NT2/D1 (cell line): ENCODE results near the gene ABI1.
"Not testable (repeated sequence)": the region's sequence is repeated elsewhere in the genome, so short reads cannot be mapped to it uniquely, and the experiment has no call there.

Experiments
- DNase-seq: peaks from one replicate; pipeline ENCODE4 v3.0.0-alpha.2; 2011; ENCODE audit warnings: low read depth, low spot score
- H3K27me3 ChIP-seq: 2 replicates; pipeline ENCODE4 v1.6.0; 2011; ENCODE audit warnings: mild to moderate bottlenecking; ENCODE audit not compliant: insufficient read length, insufficient read depth
- H3K36me3 ChIP-seq: 2 replicates; pipeline ENCODE4 v1.6.1; 2011; ENCODE audit warnings: mild to moderate bottlenecking, low read length, mixed read lengths; ENCODE audit not compliant: insufficient read depth, insufficient read length
- H3K4me1 ChIP-seq: 2 replicates; pipeline ENCODE4 v1.5.1; 2011; ENCODE audit not compliant: insufficient read depth, insufficient read length
- H3K4me3 ChIP-seq: 2 replicates; pipeline ENCODE4 v1.5.1; 2011; ENCODE audit warnings: low read depth; ENCODE audit not compliant: insufficient read length
- H3K9ac ChIP-seq: 2 replicates; pipeline ENCODE4 v1.6.0; 2011; ENCODE audit warnings: low read depth; ENCODE audit not compliant: insufficient read length
- H3K9me3 ChIP-seq: 2 replicates; pipeline ENCODE4 v1.5.1; 2011; ENCODE audit warnings: mild to moderate bottlenecking, low read length; ENCODE audit not compliant: insufficient read depth
- SUZ12 ChIP-seq: IDR thresholded peaks from 2 replicates; pipeline ENCODE4 v1.6.1; 2011; ENCODE audit not compliant: insufficient read length, insufficient read depth; ENCODE audit errors: extremely low read depth
- YY1 ChIP-seq: IDR thresholded peaks from 2 replicates; pipeline ENCODE4 v1.6.1; 2011; ENCODE audit not compliant: insufficient read length, insufficient read depth
- ZNF274 ChIP-seq: IDR thresholded peaks from 2 replicates; pipeline ENCODE4 v1.6.1; 2011; ENCODE audit warnings: mild to moderate bottlenecking, low read depth, low read length

ABI1 gene

GRCh38 chr10:26801274-26801673 lies 59.5 kb downstream of the ABI1 start:
- TF ChIP-seq ZNF274, result no peak
- no peak for TF ChIP-seq SUZ12
- TF ChIP-seq YY1, result no peak
- H3K9me3 ChIP-seq, result 0 out of 2 replicates have a peak, but pooled peaks cover 4% of the 10 kb centered on the region
- no peaks in the 10 kb centered on the region for H3K27me3 ChIP-seq
- H3K36me3 ChIP-seq, result peaks cover under 1% of the 10 kb centered on the region
- H3K4me1 ChIP-seq, result no peaks in the 10 kb centered on the region
- no peak overlapping the region for H3K4me3 ChIP-seq
- no peak overlapping the region for H3K9ac ChIP-seq
- no peak for DNase-seq

GRCh38 chr10:26800468-26800867 lies 60.3 kb downstream of the ABI1 start:
- H3K4me3 ChIP-seq, result no peak overlapping the region
- DNase-seq, result no peak
- no peak for TF ChIP-seq YY1
- no peak for TF ChIP-seq SUZ12
- no peak for TF ChIP-seq ZNF274

GRCh38 chr10:26799342-26799741 lies 61.4 kb downstream of the ABI1 start:
- no peaks in the 10 kb centered on the region for H3K4me1 ChIP-seq
- H3K36me3 ChIP-seq, result no peaks in the 10 kb centered on the region
- DNase-seq, result no peak
- TF ChIP-seq ZNF274 (no peak), YY1 (no peak), SUZ12 (no peak)
- no peak overlapping the region for H3K4me3 ChIP-seq
- H3K9ac ChIP-seq, result no peak overlapping the region
- H3K9me3 ChIP-seq, result 0 out of 2 replicates have a peak, but pooled peaks cover 4% of the 10 kb centered on the region
- no peaks in the 10 kb centered on the region for H3K27me3 ChIP-seq

More at GRCh38 chr10:26800468-26800867, 60.3 kb downstream of the ABI1 start:
- H3K9me3 ChIP-seq, result 0 out of 2 replicates have a peak, but pooled peaks cover 4% of the 10 kb centered on the region
- no peaks in the 10 kb centered on the region for H3K27me3 ChIP-seq
- no peaks in the 10 kb centered on the region for H3K36me3 ChIP-seq
- H3K9ac ChIP-seq, result no peak overlapping the region
- H3K4me1 ChIP-seq, result no peaks in the 10 kb centered on the region

GRCh38 chr10:26798298-26798697 lies 62.5 kb downstream of the ABI1 start:
- no peak for DNase-seq
- TF ChIP-seq ZNF274 (no peak), SUZ12 (no peak), YY1 (no peak)
- Histone ChIP-seq H3K9me3 (0 out of 2 replicates have a peak, but pooled peaks cover 4% of the 10 kb centered on the region), H3K4me1 (no peaks in the 10 kb centered on the region), H3K9ac (no peak overlapping the region), H3K36me3 (no peaks in the 10 kb centered on the region), H3K27me3 (no peaks in the 10 kb centered on the region), H3K4me3 (no peak overlapping the region)

- TF ChIP-seq YY1 (no peak), ZNF274 (no peak), SUZ12 (no peak)
- Histone ChIP-seq H3K4me1 (no peaks in the 10 kb centered on the region), H3K4me3 (no peak overlapping the region), H3K36me3 (no peaks in the 10 kb centered on the region), H3K27me3 (no peaks in the 10 kb centered on the region), H3K9me3 (0 out of 2 replicates have a peak, but pooled peaks cover 4% of the 10 kb centered on the region), H3K9ac (no peak overlapping the region)
- no peak for DNase-seq
Observed at GRCh38 chr10:26797340-26797739, 63.4 kb downstream of the ABI1 start.

- H3K4me1 ChIP-seq, result no peaks in the 10 kb centered on the region
- peaks cover 16% of the 10 kb centered on the region for H3K9me3 ChIP-seq
- H3K9ac ChIP-seq, result no peak overlapping the region
- no peak for TF ChIP-seq YY1
- H3K27me3 ChIP-seq, result no peaks in the 10 kb centered on the region
- H3K36me3 ChIP-seq, result no peaks in the 10 kb centered on the region
- no peak for DNase-seq
- no peak overlapping the region for H3K4me3 ChIP-seq
Observed at GRCh38 chr10:26792758-26793495, 67.8 kb downstream of the ABI1 start.

GRCh38 chr10:26790221-26790995 lies 70.3 kb downstream of the ABI1 start:
- TF ChIP-seq SUZ12, result no peak
- TF ChIP-seq ZNF274, result no peak
- TF ChIP-seq YY1, result no peak
- Histone ChIP-seq H3K9ac (no peak overlapping the region), H3K27me3 (no peaks in the 10 kb centered on the region), H3K4me1 (no peaks in the 10 kb centered on the region), H3K9me3 (peaks cover 13% of the 10 kb centered on the region), H3K4me3 (no peak overlapping the region), H3K36me3 (no peaks in the 10 kb centered on the region)
- no peak for DNase-seq

- not testable (repeated sequence) for H3K4me1 ChIP-seq, H3K36me3 ChIP-seq, H3K4me3 ChIP-seq, H3K27me3 ChIP-seq, DNase-seq, H3K9ac ChIP-seq
- H3K9me3 ChIP-seq, result peaks cover 13% of the 10 kb centered on the region
Observed at GRCh38 chr10:26789779-26790178, 71.0 kb downstream of the ABI1 start.
